CD4-positive, alpha-beta T cell treated with Interleukin-17A for 1 hour (primary cell): ENCODE measurements around the gene TPCN2.

Experiments used
- DNase-seq: peaks from one replicate; pipeline ENCODE4 v3.0.0-alpha.2; 2020

Gene TPCN2

GRCh38 chr11:69058511-69059270 is 10.0 kb downstream of the TPCN2 start:
- no peak for DNase-seq

- DNase-seq, result no peak
These were observed 10.7 kb downstream of the TPCN2 start for GRCh38 chr11:69059429-69059828.

- DNase-seq, result no peak
These were observed 11.3 kb downstream of the TPCN2 start for GRCh38 chr11:69059985-69060384.

GRCh38 chr11:69060806-69061712 is 12.3 kb downstream of the TPCN2 start:
- DNase-seq, result no peak

- DNase-seq, result no peak
These were observed 13.0 kb downstream of the TPCN2 start for GRCh38 chr11:69061713-69062053.

GRCh38 chr11:69062169-69062855 is 13.6 kb downstream of the TPCN2 start:
- DNase-seq, result no peak

- no peak for DNase-seq
These were observed 14.3 kb downstream of the TPCN2 start for GRCh38 chr11:69062873-69063651.

GRCh38 chr11:69063652-69064260 is 15.0 kb downstream of the TPCN2 start:
- no peak for DNase-seq

- no peak for DNase-seq
These were observed 15.7 kb downstream of the TPCN2 start for GRCh38 chr11:69064394-69064957.

- no peak for DNase-seq
These were observed 16.5 kb downstream of the TPCN2 start for GRCh38 chr11:69065147-69065710.

GRCh38 chr11:69066122-69067112 is 17.7 kb downstream of the TPCN2 start:
- DNase-seq, result no peak

GRCh38 chr11:69067200-69067599 is 18.5 kb downstream of the TPCN2 start:
- DNase-seq, result no peak

GRCh38 chr11:69071086-69071800 is 22.5 kb downstream of the TPCN2 start:
- no peak for DNase-seq

GRCh38 chr11:69071956-69072355 is 23.2 kb downstream of the TPCN2 start:
- DNase-seq, result no peak

GRCh38 chr11:69073469-69073868 is 24.7 kb downstream of the TPCN2 start:
- DNase-seq, result no peak

GRCh38 chr11:69074375-69075140 is 25.8 kb downstream of the TPCN2 start:
- DNase-seq, result no peak

GRCh38 chr11:69075421-69076128 is 26.8 kb downstream of the TPCN2 start:
- no peak for DNase-seq
